Effector memory CD8-positive, alpha-beta T cell (primary cell): ENCODE data around the gene TMED7.
"Not testable (repeated sequence)": the region's sequence is repeated elsewhere in the genome, so short reads cannot be mapped to it uniquely, and the experiment has no call there.

ENCODE experiments used
- ATAC-seq: fragments of 150-1000 bp; cut with Tn5 transposase; replicated peaks from 2 replicates; pipeline ENCODE4 v1.10.0; 2021; ENCODE audit warnings: mild to moderate bottlenecking, moderate library complexity
- DNase-seq, 3 experiments: peaks; one replicate each; pipeline ENCODE4 v3.0.0; 2021
- H3K27ac Mint-ChIP-seq, 2 donors: one replicate each; pipeline ENCODE4 v1.8.0; 2022; ENCODE audit warnings: mild to moderate bottlenecking in 2 of 2, mixed read lengths in 2 of 2, moderate library complexity in 2 of 2
- H3K27me3 Mint-ChIP-seq, 2 donors: one replicate each; pipeline ENCODE4 v1.8.0; 2022; ENCODE audit warnings: mixed read lengths in 2 of 2
- H3K36me3 Mint-ChIP-seq: one replicate; pipeline ENCODE4 v1.8.0; 2022; ENCODE audit warnings: mild to moderate bottlenecking, moderate library complexity, mixed read lengths; ENCODE audit not compliant: insufficient read depth
- H3K4me1 Mint-ChIP-seq, 2 donors: one replicate each; pipeline ENCODE4 v1.8.0; 2022; ENCODE audit warnings: low read depth in 2 of 2, mixed read lengths in 2 of 2
- H3K4me3 Mint-ChIP-seq, 2 donors: one replicate each; pipeline ENCODE4 v1.8.0; 2022; ENCODE audit warnings: mild to moderate bottlenecking in 2 of 2, mixed read lengths in 2 of 2, moderate library complexity in 2 of 2
- H3K9me3 Mint-ChIP-seq, 2 donors: one replicate each; pipeline ENCODE4 v1.8.0; 2022; ENCODE audit warnings: mixed read lengths in 2 of 2
- total RNA-seq, 9 experiments: gene quantifications; one replicate each; lab custom pipeline; 2026; lab: John Stamatoyannopoulos, UW

Gene TMED7
- 15.5 to 69.9 (median 43.2) reads per million in 9 experiments for total RNA-seq

GRCh38 chr5:115625579-115626444 is at the start of gene TMED7:
Gene TMED7 (minus strand): TSS chr5:115626036. CDS start chr5:115625792, 244 bp downstream.
- ATAC-seq = peak; percentile 87
- Mint-ChIP-seq H3K9me3 (no peaks in the 10 kb centered on the region), H3K4me1 (peaks cover 15 to 22% of the 10 kb centered on the region in 2 donors), H3K4me3 (no peak within 1 kb of the TSS), H3K27me3 (no peaks in the 10 kb centered on the region), H3K27ac (no peak within 1 kb of the TSS), H3K36me3 (peaks cover 14% of the 10 kb centered on the region)
- DNase-seq = peak; percentile 99 to 100 (median 99)

DNA sequence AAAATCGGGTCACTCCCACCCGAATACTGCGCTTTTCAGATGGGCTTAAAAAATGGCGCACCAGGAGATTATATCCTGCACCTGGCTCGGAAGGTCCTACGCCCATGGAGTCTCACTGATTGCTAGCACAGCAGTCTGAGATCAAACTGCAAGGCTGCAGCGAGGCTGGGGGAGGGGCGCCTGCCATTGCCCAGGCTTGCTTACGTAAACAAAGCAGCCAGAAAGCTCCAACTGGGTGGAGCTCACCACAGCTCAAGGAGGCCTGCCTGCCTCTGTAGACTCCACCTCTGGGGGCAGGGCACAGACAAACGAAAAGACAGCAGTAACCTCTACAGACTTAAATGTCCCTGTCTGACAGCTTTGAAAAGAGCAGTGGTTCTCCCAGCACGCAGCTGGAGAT is 48.9 kb upstream of the TMED7 start:
- H3K4me3 Mint-ChIP-seq, H3K36me3 Mint-ChIP-seq, H3K27ac Mint-ChIP-seq, H3K4me1 Mint-ChIP-seq, ATAC-seq, H3K9me3 Mint-ChIP-seq, DNase-seq: not testable (repeated sequence)
- peaks cover 29 to 32% of the 10 kb centered on the region in 2 donors for H3K27me3 Mint-ChIP-seq

- no peak overlapping the region for H3K4me3 Mint-ChIP-seq
- H3K4me1 Mint-ChIP-seq = no peaks in the 10 kb centered on the region
- no peaks in the 10 kb centered on the region for H3K9me3 Mint-ChIP-seq
These were observed 47.8 kb upstream of the TMED7 start for GRCh38 chr5:115673596-115673995.

GRCh38 chr5:115671939-115672338 is 46.1 kb upstream of the TMED7 start:
- DNase-seq (no peak), ATAC-seq (no peak)
- Mint-ChIP-seq H3K27me3 (peaks cover 36 to 49% of the 10 kb centered on the region in 2 donors), H3K4me3 (no peak overlapping the region), H3K9me3 (peaks cover 3 to 8% of the 10 kb centered on the region in 2 donors), H3K4me1 (no peaks in the 10 kb centered on the region), H3K27ac (no peak overlapping the region), H3K36me3 (peaks cover 2% of the 10 kb centered on the region)

More at GRCh38 chr5:115673596-115673995, 47.8 kb upstream of the TMED7 start:
- DNase-seq (no peak), ATAC-seq (no peak)
- H3K27me3 Mint-ChIP-seq = peaks cover 29 to 39% of the 10 kb centered on the region in 2 donors
- H3K27ac Mint-ChIP-seq = no peak overlapping the region
- H3K36me3 Mint-ChIP-seq = peaks cover 2% of the 10 kb centered on the region

DNA sequence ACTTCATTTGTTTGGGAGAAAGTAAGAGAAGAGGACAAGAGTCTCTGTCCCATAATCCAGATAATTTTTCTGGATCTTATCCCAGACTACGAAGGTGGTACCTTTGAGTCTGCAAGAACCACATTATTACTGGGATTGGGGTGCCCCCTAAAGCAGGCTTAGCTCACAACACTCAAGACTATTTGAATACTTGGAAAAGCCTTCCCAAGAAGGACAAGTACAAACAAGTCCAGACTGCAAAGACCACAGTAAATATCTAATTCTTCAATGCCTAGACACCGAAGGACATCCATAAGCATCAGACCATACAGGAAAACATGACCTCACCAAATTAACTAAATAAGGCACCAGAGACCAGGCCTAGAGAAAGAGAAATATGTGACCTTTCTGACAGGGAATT is 40.2 kb upstream of the TMED7 start:
- Mint-ChIP-seq H3K9me3 (peaks cover 6 to 8% of the 10 kb centered on the region in 2 donors), H3K27me3 (peaks cover 55 to 71% of the 10 kb centered on the region in 2 donors), H3K27ac (no peak overlapping the region), H3K36me3 (no peaks in the 10 kb centered on the region), H3K4me1 (no peaks in the 10 kb centered on the region), H3K4me3 (no peak overlapping the region)
- DNase-seq = no peak
- no peak for ATAC-seq

- no peak overlapping the region for H3K27ac Mint-ChIP-seq
- peaks cover 0 to 4% of the 10 kb centered on the region in 2 donors for H3K9me3 Mint-ChIP-seq
- H3K27me3 Mint-ChIP-seq = peaks cover 51 to 73% of the 10 kb centered on the region in 2 donors
- no peaks in the 10 kb centered on the region for H3K4me1 Mint-ChIP-seq
- ATAC-seq (no peak), DNase-seq (no peak)
- H3K4me3 Mint-ChIP-seq = no peak overlapping the region
- no peaks in the 10 kb centered on the region for H3K36me3 Mint-ChIP-seq
These were observed 35.7 kb upstream of the TMED7 start for GRCh38 chr5:115661563-115661962.

GRCh38 chr5:115661101-115661500 is 35.3 kb upstream of the TMED7 start:
- Mint-ChIP-seq H3K9me3 (peaks cover 0 to under 1% of the 10 kb centered on the region in 2 donors), H3K4me1 (no peaks in the 10 kb centered on the region), H3K27ac (no peak overlapping the region), H3K4me3 (no peak overlapping the region), H3K36me3 (no peaks in the 10 kb centered on the region), H3K27me3 (peaks cover 50 to 72% of the 10 kb centered on the region in 2 donors)
- DNase-seq (no peak), ATAC-seq (no peak)

GRCh38 chr5:115657881-115658233 is 32.0 kb upstream of the TMED7 start:
- Mint-ChIP-seq H3K27ac (no peak overlapping the region), H3K36me3 (no peaks in the 10 kb centered on the region), H3K4me1 (no peaks in the 10 kb centered on the region), H3K4me3 (no peak overlapping the region), H3K9me3 (no peaks in the 10 kb centered on the region), H3K27me3 (peaks cover 20 to 44% of the 10 kb centered on the region in 2 donors)
- DNase-seq (no peak), ATAC-seq (no peak)

DNA sequence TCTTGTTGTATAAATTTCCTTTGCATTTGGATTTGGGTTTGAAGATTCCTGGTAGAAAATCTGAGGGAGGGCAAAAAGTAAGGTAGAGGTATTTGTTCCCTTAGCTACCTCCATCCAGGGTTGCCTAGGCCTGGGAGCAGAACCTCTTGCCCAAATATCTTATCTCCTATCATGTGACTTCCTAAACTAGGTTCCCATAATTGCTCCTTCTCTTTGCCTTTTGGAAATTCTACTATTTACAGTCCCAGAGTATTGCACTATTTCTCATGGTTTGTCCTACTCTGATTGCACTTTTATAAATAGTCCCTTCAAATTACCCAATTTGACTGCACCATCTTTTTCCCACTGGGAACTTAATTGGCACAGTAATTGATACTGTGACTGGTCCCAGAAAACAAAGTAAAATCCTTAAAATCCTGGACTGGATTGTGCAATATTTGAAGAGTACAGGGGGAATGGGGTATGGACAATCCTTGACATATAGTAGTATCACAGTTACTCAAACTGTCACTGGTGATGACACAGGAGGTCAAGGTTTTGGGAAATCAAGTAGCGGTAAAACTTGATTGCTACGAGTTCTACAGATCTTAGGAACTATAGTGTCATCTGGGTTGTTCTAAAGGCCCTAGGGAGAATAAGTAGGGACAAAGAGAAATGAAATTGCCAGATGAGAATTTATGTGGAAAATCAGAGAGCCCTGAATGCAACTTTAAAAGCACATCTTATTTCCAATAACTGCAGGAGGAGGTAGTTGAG is 31.5 kb upstream of the TMED7 start:
- Mint-ChIP-seq H3K4me3 (no peak overlapping the region), H3K9me3 (no peaks in the 10 kb centered on the region), H3K27ac (no peak overlapping the region), H3K27me3 (peaks cover 20 to 41% of the 10 kb centered on the region in 2 donors), H3K36me3 (no peaks in the 10 kb centered on the region), H3K4me1 (no peaks in the 10 kb centered on the region)
- ATAC-seq (no peak), DNase-seq (no peak)

- H3K4me1 Mint-ChIP-seq = no peaks in the 10 kb centered on the region
- no peak overlapping the region for H3K4me3 Mint-ChIP-seq
- ATAC-seq (no peak), DNase-seq (no peak)
- no peaks in the 10 kb centered on the region for H3K9me3 Mint-ChIP-seq
- no peak overlapping the region for H3K27ac Mint-ChIP-seq
- peaks cover 20 to 39% of the 10 kb centered on the region in 2 donors for H3K27me3 Mint-ChIP-seq
- no peaks in the 10 kb centered on the region for H3K36me3 Mint-ChIP-seq
These were observed 30.6 kb upstream of the TMED7 start for GRCh38 chr5:115656404-115656803.

DNA sequence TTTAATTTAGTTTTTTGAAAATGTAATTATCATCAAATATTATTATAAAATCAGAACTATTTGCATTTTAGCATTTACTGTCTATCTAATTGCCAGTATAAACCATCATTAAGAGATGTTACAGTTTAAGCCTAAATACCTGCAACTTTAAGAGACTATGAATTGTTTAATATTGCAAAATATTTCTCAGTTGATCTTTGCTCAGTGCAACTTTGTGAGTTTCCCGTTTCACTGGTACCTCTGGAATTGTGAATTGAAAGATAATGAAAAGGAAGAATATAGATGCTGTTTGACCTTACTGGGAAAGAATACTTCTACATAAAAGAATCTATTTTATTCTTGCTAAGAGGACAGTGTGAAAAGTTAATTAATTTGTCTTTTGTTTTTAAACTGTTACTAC is 30.2 kb upstream of the TMED7 start:
- DNase-seq = no peak
- Mint-ChIP-seq H3K27me3 (peaks cover 20 to 35% of the 10 kb centered on the region in 2 donors), H3K36me3 (no peaks in the 10 kb centered on the region), H3K9me3 (no peaks in the 10 kb centered on the region), H3K4me1 (no peaks in the 10 kb centered on the region), H3K4me3 (no peak overlapping the region), H3K27ac (no peak overlapping the region)
- ATAC-seq = no peak

GRCh38 chr5:115649541-115649940 is 23.7 kb upstream of the TMED7 start:
- DNase-seq (no peak), ATAC-seq (no peak)
- Mint-ChIP-seq H3K27me3 (peaks cover 12 to 22% of the 10 kb centered on the region in 2 donors), H3K27ac (no peak overlapping the region), H3K9me3 (no peaks in the 10 kb centered on the region), H3K4me3 (no peak overlapping the region), H3K36me3 (no peaks in the 10 kb centered on the region), H3K4me1 (no peaks in the 10 kb centered on the region)

DNA sequence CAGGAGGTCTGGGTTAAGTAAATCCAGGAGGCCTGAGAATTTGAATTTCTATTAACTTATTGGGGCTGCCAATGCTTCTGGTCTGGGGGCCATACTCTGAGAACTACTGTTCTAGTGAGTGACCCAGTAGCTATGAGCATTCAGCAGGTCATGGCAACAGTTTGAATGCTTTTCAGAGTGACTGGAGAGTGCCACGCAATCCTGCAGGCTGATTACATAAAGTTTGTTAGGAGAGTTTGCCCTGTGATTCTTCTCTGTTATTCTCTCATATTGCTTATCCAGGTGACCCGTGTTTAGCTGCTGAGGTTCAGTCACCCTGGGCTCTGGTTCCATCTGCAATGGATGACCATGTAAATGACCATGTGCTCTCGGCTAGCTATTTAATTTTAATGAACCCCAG is 22.2 kb upstream of the TMED7 start:
- DNase-seq (no peak), ATAC-seq (no peak)
- Mint-ChIP-seq H3K4me3 (no peak overlapping the region), H3K27me3 (peaks cover 23 to 27% of the 10 kb centered on the region in 2 donors), H3K36me3 (no peaks in the 10 kb centered on the region), H3K27ac (no peak overlapping the region), H3K4me1 (no peaks in the 10 kb centered on the region), H3K9me3 (no peaks in the 10 kb centered on the region)
